Neural cell (in vitro differentiated cells): Measurements from ENCODE around the gene AKAP6.

Source experiments
- EZH2 ChIP-seq: fragments of 200-600, 300-800 bp; shearing (Covaris generic), sonication (generic); IDR thresholded peaks from 2 replicates; pipeline ENCODE4 v1.6.1; 2014; ENCODE audit warnings: antibody characterized with exemption, low read length, borderline replicate concordance, mild to moderate bottlenecking; ENCODE audit not compliant: insufficient read depth, poor library complexity, severe bottlenecking
- TF ChIP-seq, protein P1 (sequence below): fragments of 450-650 bp; IDR thresholded peaks from 2 replicates; pipeline ENCODE4 v1.5.1; 2014; ENCODE audit warnings: antibody characterized with exemption, mild to moderate bottlenecking, moderate library complexity; ENCODE audit not compliant: poor library complexity, severe bottlenecking

DNA sequence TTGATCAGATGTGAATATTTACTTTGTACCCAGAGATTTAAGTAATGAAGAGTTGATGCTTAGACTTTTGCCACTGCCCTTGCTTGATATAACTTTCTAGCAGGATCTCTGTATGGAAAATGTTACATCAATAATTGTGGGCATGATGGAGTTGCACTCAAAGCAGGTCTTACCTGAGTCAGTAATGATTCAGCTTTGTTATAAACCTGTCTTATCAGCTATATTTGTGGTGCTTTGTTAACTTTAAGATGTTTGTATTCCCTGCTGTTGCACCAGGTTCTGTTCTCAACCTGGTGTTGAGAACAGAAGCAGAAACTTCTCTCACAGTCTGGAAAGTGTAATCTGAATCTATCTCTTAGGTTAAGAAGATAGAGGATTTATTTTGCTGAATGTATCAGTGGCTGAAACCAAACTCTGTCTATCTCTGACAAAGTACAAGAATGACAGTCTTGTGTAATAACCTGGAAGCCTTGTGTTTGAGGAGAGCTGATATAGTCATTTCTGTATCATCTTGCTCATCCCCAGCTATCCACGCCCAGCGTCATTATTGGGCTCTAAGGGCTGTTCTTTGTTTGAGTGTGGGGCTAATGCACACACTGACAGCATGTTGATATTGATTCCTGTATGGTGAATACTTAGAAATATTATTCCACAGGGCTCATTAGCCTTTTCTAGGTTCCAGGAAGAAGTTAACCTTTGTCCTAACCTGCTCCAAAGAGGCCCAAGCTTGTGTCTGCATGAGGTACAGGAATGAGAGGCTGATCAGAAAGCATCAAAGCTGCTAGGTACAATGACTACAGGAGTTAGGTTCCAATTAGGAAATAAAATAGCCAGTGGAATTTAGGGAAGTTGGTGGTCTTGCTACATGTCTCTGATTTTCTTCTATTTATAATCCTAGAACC, 3.6 kb downstream of the AKAP6 start:
- TF ChIP-seq EZH2, result no peak
- TF ChIP-seq, protein P1, sequence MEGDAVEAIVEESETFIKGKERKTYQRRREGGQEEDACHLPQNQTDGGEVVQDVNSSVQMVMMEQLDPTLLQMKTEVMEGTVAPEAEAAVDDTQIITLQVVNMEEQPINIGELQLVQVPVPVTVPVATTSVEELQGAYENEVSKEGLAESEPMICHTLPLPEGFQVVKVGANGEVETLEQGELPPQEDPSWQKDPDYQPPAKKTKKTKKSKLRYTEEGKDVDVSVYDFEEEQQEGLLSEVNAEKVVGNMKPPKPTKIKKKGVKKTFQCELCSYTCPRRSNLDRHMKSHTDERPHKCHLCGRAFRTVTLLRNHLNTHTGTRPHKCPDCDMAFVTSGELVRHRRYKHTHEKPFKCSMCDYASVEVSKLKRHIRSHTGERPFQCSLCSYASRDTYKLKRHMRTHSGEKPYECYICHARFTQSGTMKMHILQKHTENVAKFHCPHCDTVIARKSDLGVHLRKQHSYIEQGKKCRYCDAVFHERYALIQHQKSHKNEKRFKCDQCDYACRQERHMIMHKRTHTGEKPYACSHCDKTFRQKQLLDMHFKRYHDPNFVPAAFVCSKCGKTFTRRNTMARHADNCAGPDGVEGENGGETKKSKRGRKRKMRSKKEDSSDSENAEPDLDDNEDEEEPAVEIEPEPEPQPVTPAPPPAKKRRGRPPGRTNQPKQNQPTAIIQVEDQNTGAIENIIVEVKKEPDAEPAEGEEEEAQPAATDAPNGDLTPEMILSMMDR, result no peak
